Sigmoid colon (tissue), 4 donors: ENCODE data around the gene DIO3.

Experiments used
- CTCF ChIP-seq, 4 experiments: fragments of 450-650 bp in 3 of 4; fragments of 200-600 bp in 1 of 4; IDR thresholded peaks; one replicate each; pipeline ENCODE4 v1.5.1; 2016 to 2019; ENCODE audit warnings: antibody characterized with exemption in 4 of 4, mild to moderate bottlenecking in 3 of 4, moderate library complexity in 2 of 4
- EP300 ChIP-seq, 4 donors: sonication (generic); formaldehyde crosslinking; IDR thresholded peaks; one replicate each; pipeline ENCODE4 v1.6.1; 2017; ENCODE audit warnings: antibody characterized with exemption in 4 of 4
- POLR2A ChIP-seq, 2 donors: fragments of 450-650 bp; IDR thresholded peaks; one replicate each; pipeline ENCODE4 v1.6.1; 2016; ENCODE audit warnings: antibody characterized with exemption in 2 of 2, mild to moderate bottlenecking in 2 of 2, moderate library complexity in 2 of 2
- POLR2AphosphoS5 ChIP-seq, 4 donors: sonication (generic); formaldehyde crosslinking; IDR thresholded peaks; one replicate each; pipeline ENCODE4 v1.6.1; 2017; ENCODE audit warnings: antibody characterized with exemption in 4 of 4

- no peak for TF ChIP-seq POLR2A (IDR thresholded peaks at IDR 0.05)
- no peak for TF ChIP-seq CTCF (IDR thresholded peaks at IDR 0.05)
- TF ChIP-seq POLR2AphosphoS5 (IDR thresholded peaks at IDR 0.05): no peak
- no peak for TF ChIP-seq EP300 (IDR thresholded peaks at IDR 0.05)
Measured at GRCh38 chr14:101581806-101582205, 20.5 kb downstream of the DIO3 start.
